WTC11 (cell line): Measurements from ENCODE around the gene SWI5. TPM values are rescaled to one million over a fixed set of nuclear protein-coding genes. Genes with fewer than 3 reads are reported as not detected.

Experiments used
- ATAC-seq: fragments of 200-7000 bp; cut with Tn5 transposase; 2 replicates; pipeline ENCODE4 v1.10.0; 2021; ENCODE audit warnings: mild to moderate bottlenecking, moderate library complexity
- CTCF ChIA-PET: fragments of 300-600 bp; sonication (Branson Sonifier 250); formaldehyde crosslinking; loops from one replicate; lab custom pipeline; 2021; ENCODE audit warnings: antibody characterized with exemption; lab: Charles Lee
- POLR2A ChIA-PET: fragments of 350-600 bp; sonication (Branson Sonifier 250); formaldehyde crosslinking; loops from one replicate; lab custom pipeline; 2021; ENCODE audit warnings: antibody characterized with exemption; lab: Charles Lee
- DNase-seq: peaks from one replicate; pipeline ENCODE4 v3.0.0; 2021; ENCODE audit warnings: low spot score
- H3K27ac Mint-ChIP-seq: 2 replicates; pipeline ENCODE4 v1.8.0; 2021; ENCODE audit warnings: mixed read lengths
- H3K27me3 Mint-ChIP-seq: 2 replicates; pipeline ENCODE4 v1.8.0; 2021; ENCODE audit warnings: low read depth, mild to moderate bottlenecking, moderate library complexity, mixed read lengths
- H3K36me3 Mint-ChIP-seq: 2 replicates; pipeline ENCODE4 v1.8.0; 2021; ENCODE audit warnings: mixed read lengths
- H3K4me1 Mint-ChIP-seq: 2 replicates; pipeline ENCODE4 v1.8.0; 2022; ENCODE audit warnings: mixed read lengths
- H3K4me3 Mint-ChIP-seq: 2 replicates; pipeline ENCODE4 v1.8.0; 2021; ENCODE audit warnings: mild to moderate bottlenecking, moderate library complexity, mixed read lengths
- H3K9me3 Mint-ChIP-seq: 2 replicates; pipeline ENCODE4 v1.8.0; 2021; ENCODE audit warnings: mixed read lengths
- AFF4 ChIP-seq: sonication (generic); formaldehyde crosslinking; IDR thresholded peaks from 2 replicates; pipeline ENCODE4 v1.8.1; 2023; ENCODE audit warnings: mild to moderate bottlenecking, missing genetic modification reagents, borderline replicate concordance
- CBFB ChIP-seq: sonication (generic); formaldehyde crosslinking; IDR thresholded peaks from 2 replicates; pipeline ENCODE4 v1.8.1; 2022; ENCODE audit warnings: mild to moderate bottlenecking, low read depth, missing genetic modification reagents
- CDX4 ChIP-seq: fragments of 250-450 bp; sonication (Bioruptor Pico); IDR thresholded peaks from 2 replicates; pipeline ENCODE4 v1.9.0; 2021; ENCODE audit warnings: moderate library complexity, mild to moderate bottlenecking, inconsistent platforms, borderline replicate concordance
- E2F5 ChIP-seq: sonication (generic); formaldehyde crosslinking; IDR thresholded peaks from 2 replicates; pipeline ENCODE4 v1.8.1; 2022; ENCODE audit warnings: mild to moderate bottlenecking, moderate library complexity, missing genetic modification reagents
- ELF4 ChIP-seq: sonication (generic); formaldehyde crosslinking; IDR thresholded peaks from 2 replicates; pipeline ENCODE4 v1.8.1; 2022; ENCODE audit warnings: low read depth, mild to moderate bottlenecking, moderate library complexity, missing genetic modification reagents
- ERG ChIP-seq: fragments of 250-450 bp; sonication (Bioruptor Pico); IDR thresholded peaks from 2 replicates; pipeline ENCODE4 v1.8.0; 2021; ENCODE audit warnings: mild to moderate bottlenecking
- IRF2 ChIP-seq: sonication (generic); formaldehyde crosslinking; IDR thresholded peaks from 2 replicates; pipeline ENCODE4 v1.8.0; 2022; ENCODE audit warnings: low read depth, missing genetic modification reagents, borderline replicate concordance
- JAZF1 ChIP-seq: fragments of 250-450 bp; sonication (Bioruptor Pico); IDR thresholded peaks from 2 replicates; pipeline ENCODE4 v1.9.0; 2021; ENCODE audit warnings: moderate library complexity, mild to moderate bottlenecking, inconsistent platforms
- NR1H2 ChIP-seq: sonication (generic); formaldehyde crosslinking; IDR thresholded peaks from 2 replicates; pipeline ENCODE4 v1.9.0; 2021; ENCODE audit warnings: mild to moderate bottlenecking, moderate library complexity, missing genetic modification reagents
- RELA ChIP-seq: sonication (generic); formaldehyde crosslinking; IDR thresholded peaks from 2 replicates; pipeline ENCODE4 v1.8.1; 2022; ENCODE audit warnings: missing genetic modification reagents, mild to moderate bottlenecking, borderline replicate concordance
- SMAD3 ChIP-seq: sonication (generic); formaldehyde crosslinking; IDR thresholded peaks from 2 replicates; pipeline ENCODE4 v1.8.0; 2022; ENCODE audit warnings: missing genetic modification reagents, mild to moderate bottlenecking, borderline replicate concordance
- STAT6 ChIP-seq: sonication (generic); formaldehyde crosslinking; conservative IDR thresholded peaks from 2 replicates; pipeline ENCODE4 v1.8.1; 2023; ENCODE audit warnings: mild to moderate bottlenecking, low read depth, missing genetic modification reagents, moderate library complexity
- ZNF121 ChIP-seq: sonication (generic); formaldehyde crosslinking; IDR thresholded peaks from 2 replicates; pipeline ENCODE4 v1.8.0; 2023; ENCODE audit warnings: missing genetic modification reagents
- ZNF512 ChIP-seq: sonication (generic); formaldehyde crosslinking; IDR thresholded peaks from 2 replicates; pipeline ENCODE4 v1.8.1; 2022; ENCODE audit warnings: missing genetic modification reagents, borderline replicate concordance
- ZNF532 ChIP-seq: fragments of 250-450 bp; sonication (Bioruptor Pico); IDR thresholded peaks from 2 replicates; pipeline ENCODE4 v1.9.0; 2021; ENCODE audit warnings: mild to moderate bottlenecking, borderline replicate concordance
- ZNF671 ChIP-seq: fragments of 250-450 bp; sonication (Bioruptor Pico); IDR thresholded peaks from 2 replicates; pipeline ENCODE4 v1.8.0; 2021; ENCODE audit warnings: mild to moderate bottlenecking
- total RNA-seq: library from RNA; stranded (reverse); gene quantifications from 3 replicates; pipeline ENCODE4 v1.2.3, GENCODE V29; 2021

Gene SWI5
- total RNA-seq, 1 experiment from 2014 or later = 26.2 TPM

GRCh38 chr9:128286440-128286839 is 10.4 kb downstream of the SWI5 start:
- ChIA-PET CTCF (no interaction called here), POLR2A (interaction anchor here (0.6 kb wide), 1 partner anchor 13 kb away, joined by 3 read pairs; no protein-coding TSS in a partner anchor)
- TF ChIP-seq ERG (CRISPR knock-in tag) (no peak), ELF4 (no peak), AFF4 (no peak), IRF2 (CRISPR knock-in tag) (no peak), RELA (CRISPR knock-in tag) (no peak), E2F5 (CRISPR knock-in tag) (no peak), CDX4 (CRISPR knock-in tag) (no peak), SMAD3 (CRISPR knock-in tag) (no peak), NR1H2 (no peak), JAZF1 (CRISPR knock-in tag) (no peak), ZNF532 (no peak)
- Mint-ChIP-seq H3K36me3 (peaks cover 11% of the 10 kb centered on the region), H3K9me3 (no peaks in the 10 kb centered on the region), H3K27me3 (no peaks in the 10 kb centered on the region), H3K27ac (no peak overlapping the region), H3K4me3 (no peak overlapping the region), H3K4me1 (no peaks in the 10 kb centered on the region)
- ATAC-seq (no peak), DNase-seq (no peak)

- no peaks in the 10 kb centered on the region for H3K9me3 Mint-ChIP-seq
- CTCF ChIA-PET = interaction anchor here (1.1 to 1.6 kb wide), 2 partner anchors 12 to 53 kb away, joined by 3 read pairs; partner anchors contain the start of genes GOLGA2 and SWI5
- no peaks in the 10 kb centered on the region for H3K27me3 Mint-ChIP-seq
- ATAC-seq = no peak
- POLR2A ChIA-PET = no interaction called here
- peaks cover 11% of the 10 kb centered on the region for H3K36me3 Mint-ChIP-seq
- DNase-seq = no peak
- no peaks in the 10 kb centered on the region for H3K4me1 Mint-ChIP-seq
- H3K27ac Mint-ChIP-seq = 0 out of 2 replicates have a peak overlapping the region, but pooled peaks have one; percentile 53
- H3K4me3 Mint-ChIP-seq = no peak overlapping the region
- TF ChIP-seq ZNF512 (CRISPR knock-in tag) (no peak), ZNF121 (no peak), CBFB (CRISPR knock-in tag) (no peak), STAT6 (no peak), ZNF671 (CRISPR knock-in tag) (no peak)
Observed at GRCh38 chr9:128288273-128289004, 12.4 kb downstream of the SWI5 start.
